GM21390 (cell line): ENCODE measurements around the gene PRKAR2A.
"Not testable (repeated sequence)": the region's sequence is repeated elsewhere in the genome, so short reads cannot be mapped to it uniquely, and the experiment has no call there.

Experiments
- ATAC-seq: cut with Tn5 transposase; IDR thresholded peaks from one replicate; pipeline ENCODE4 v1.9.1; 2021; ENCODE audit not compliant: unreplicated experiment

PRKAR2A gene

GRCh38 chr3:48837163-48837562 lies 10.5 kb downstream of the PRKAR2A start:
- ATAC-seq = no peak

- ATAC-seq = no peak
These were observed 11.9 kb downstream of the PRKAR2A start for GRCh38 chr3:48835650-48836366.

- ATAC-seq = no peak
These were observed 15.0 kb downstream of the PRKAR2A start for GRCh38 chr3:48832684-48833083.

GRCh38 chr3:48830715-48831114 lies 17.0 kb downstream of the PRKAR2A start:
- ATAC-seq = no peak

GRCh38 chr3:48829525-48829924 lies 18.1 kb downstream of the PRKAR2A start:
- not testable (repeated sequence) for ATAC-seq

GRCh38 chr3:48827874-48828273 lies 19.8 kb downstream of the PRKAR2A start:
- ATAC-seq = not testable (repeated sequence)

GRCh38 chr3:48826451-48826850 lies 21.2 kb downstream of the PRKAR2A start:
- ATAC-seq = no peak

- ATAC-seq = no peak
These were observed 26.9 kb downstream of the PRKAR2A start for GRCh38 chr3:48820612-48821324.

GRCh38 chr3:48819234-48820221 lies 28.1 kb downstream of the PRKAR2A start:
- no peak for ATAC-seq

- no peak for ATAC-seq
These were observed 36.1 kb downstream of the PRKAR2A start for GRCh38 chr3:48811524-48811923.

- no peak for ATAC-seq
These were observed 42.7 kb downstream of the PRKAR2A start for GRCh38 chr3:48804930-48805329.

- ATAC-seq = not testable (repeated sequence)
These were observed 46.8 kb downstream of the PRKAR2A start for GRCh38 chr3:48800831-48801230.

GRCh38 chr3:48798998-48799397 lies 48.7 kb downstream of the PRKAR2A start:
- no peak for ATAC-seq

- ATAC-seq = no peak
These were observed 50.0 kb downstream of the PRKAR2A start for GRCh38 chr3:48797626-48798025.

- no peak for ATAC-seq
These were observed 51.5 kb downstream of the PRKAR2A start for GRCh38 chr3:48795997-48796732.

GRCh38 chr3:48793484-48793883 lies 54.2 kb downstream of the PRKAR2A start:
- not testable (repeated sequence) for ATAC-seq

- no peak for ATAC-seq
These were observed 58.0 kb downstream of the PRKAR2A start for GRCh38 chr3:48789665-48790064.

- no peak for ATAC-seq
These were observed 59.0 kb downstream of the PRKAR2A start for GRCh38 chr3:48788544-48789162.

- no peak for ATAC-seq
These were observed 63.1 kb downstream of the PRKAR2A start for GRCh38 chr3:48784426-48785120.

- ATAC-seq = no peak
These were observed 64.4 kb downstream of the PRKAR2A start for GRCh38 chr3:48783304-48783703.
